Measurements from ENCODE around the gene TBC1D4.

The TBC1D4 gene

GRCh38 chr13:75376792-75377402 lies 105.1 kb downstream of the TBC1D4 start:
- DNase-seq (ENCODE audit: low read depth) = no peak
- no peak for TF ChIP-seq CTCF (conservative IDR thresholded peaks at IDR 0.05; ENCODE audit: control insufficient read depth, insufficient read depth, low read depth, low read length)
- H3K4me3 ChIP-seq (ENCODE audit: control insufficient read depth, low read depth, low read length) = no peak overlapping the region

GRCh38 chr13:75375329-75375728 lies 106.6 kb downstream of the TBC1D4 start:
- TF ChIP-seq CTCF (conservative IDR thresholded peaks at IDR 0.05; ENCODE audit: control insufficient read depth, insufficient read depth, low read depth, low read length) = no peak
- DNase-seq (ENCODE audit: low read depth) = no peak
- no peak overlapping the region for H3K4me3 ChIP-seq (ENCODE audit: control insufficient read depth, low read depth, low read length)

GRCh38 chr13:75373988-75374387 lies 108.0 kb downstream of the TBC1D4 start:
- H3K4me3 ChIP-seq (ENCODE audit: control insufficient read depth, low read depth, low read length) = no peak overlapping the region
- TF ChIP-seq CTCF (conservative IDR thresholded peaks at IDR 0.05; ENCODE audit: control insufficient read depth, insufficient read depth, low read depth, low read length) = no peak
- DNase-seq (ENCODE audit: low read depth) = no peak

- no peak for TF ChIP-seq CTCF (conservative IDR thresholded peaks at IDR 0.05; ENCODE audit: control insufficient read depth, insufficient read depth, low read depth, low read length)
- no peak for DNase-seq (ENCODE audit: low read depth)
Measured at GRCh38 chr13:75372923-75373841, 108.8 kb downstream of the TBC1D4 start.

GRCh38 chr13:75372517-75372916 lies 109.5 kb downstream of the TBC1D4 start:
- peak; percentile 70 for TF ChIP-seq CTCF (conservative IDR thresholded peaks at IDR 0.05; ENCODE audit: control insufficient read depth, insufficient read depth, low read depth, low read length)
- DNase-seq (ENCODE audit: low read depth) = peak; percentile 69
- H3K4me3 ChIP-seq (ENCODE audit: control insufficient read depth, low read depth, low read length) = no peak overlapping the region

More at GRCh38 chr13:75372923-75373841, 108.8 kb downstream of the TBC1D4 start:
- H3K4me3 ChIP-seq (ENCODE audit: control insufficient read depth, low read depth, low read length) = no peak overlapping the region

GRCh38 chr13:75371203-75371602 lies 110.8 kb downstream of the TBC1D4 start:
- no peak for TF ChIP-seq CTCF (conservative IDR thresholded peaks at IDR 0.05; ENCODE audit: control insufficient read depth, insufficient read depth, low read depth, low read length)
- DNase-seq (ENCODE audit: low read depth) = no peak
- H3K4me3 ChIP-seq (ENCODE audit: control insufficient read depth, low read depth, low read length) = no peak overlapping the region
